HCT116 (cell line): ENCODE data around the gene WWOX. TPM values are rescaled to one million over a fixed set of nuclear protein-coding genes. Genes with fewer than 3 reads are reported as not detected.

ENCODE experiments used
- ATAC-seq: fragments of 200-7000 bp; cut with Tn5 transposase; 2 replicates; pipeline ENCODE4 v1.9.1; 2020; ENCODE audit warnings: mild to moderate bottlenecking, moderate library complexity
- BruUV-seq: library from RNA; stranded (reverse); fragments of 400-500 nt; replicated peaks from 2 replicates; lab custom pipeline; 2021; lab: Mats Ljungman, UMichigan
- CTCF ChIA-PET: fragments of 300-600 bp; sonication (Branson Sonifier 250); formaldehyde crosslinking; loops from one replicate; lab custom pipeline; 2021; ENCODE audit warnings: antibody characterized with exemption; lab: Charles Lee
- POLR2A ChIA-PET: fragments of 300-600, 350-600 bp; sonication (Branson Sonifier 250); formaldehyde crosslinking; loops from one replicate; lab custom pipeline; 2021; ENCODE audit warnings: antibody characterized with exemption; lab: Charles Lee
- RAD21 ChIA-PET, 2 experiments: fragments of 300-600 bp; sonication (Branson Sonifier 250); formaldehyde crosslinking; loops; one replicate each; lab custom pipeline; 2023; ENCODE audit warnings: low total read pairs in 2 of 2; ENCODE audit not compliant: uncharacterized antibody in 2 of 2, unreplicated experiment in 2 of 2, low non-redundant PET in 1 of 2; lab: Charles Lee
- DNase-seq: peaks from one replicate; pipeline ENCODE4 v3.0.0-alpha.2; 2010; ENCODE audit warnings: low read depth, low spot score
- H2AFZ ChIP-seq: fragments of 200-600 bp; shearing (Covaris generic), sonication (generic); 2 replicates; pipeline ENCODE4 v1.6.1; 2017; ENCODE audit warnings: low read depth, mixed run types, mixed read lengths, antibody characterized with exemption, low read length; ENCODE audit not compliant: poor library complexity, severe bottlenecking
- H3K27ac ChIP-seq: 2 replicates; pipeline ENCODE4 v1.5.1; 2012; ENCODE audit warnings: low read depth, low read length
- H3K27me3 ChIP-seq: fragments of 200-600 bp; sonication (generic); 2 replicates; pipeline ENCODE4 v1.6.1; 2016; ENCODE audit warnings: mixed run types, low read length, mixed read lengths; ENCODE audit not compliant: insufficient read depth
- H3K36me3 ChIP-seq, 2 experiments: fragments of 200-500 bp in 1 of 2; fragments of 200-600 bp in 1 of 2; sonication (Bioruptor generic) in 1 of 2; sonication (generic) in 1 of 2; 2 replicates each; pipeline versions ENCODE4 v1.5.1 to v1.6.1; 2014 to 2016; ENCODE audit warnings: low read length in 2 of 2, inconsistent platforms in 1 of 2, mixed read lengths in 1 of 2, mixed run types in 1 of 2; ENCODE audit not compliant: insufficient read depth in 2 of 2, control insufficient read depth in 1 of 2
- H3K4me1 ChIP-seq, 2 experiments: fragments of 200-600 bp in 1 of 2; sonication (generic) in 1 of 2; 2 replicates each; pipeline versions ENCODE4 v1.5.1 to v1.6.1; 2012 to 2017; ENCODE audit warnings: low read length in 2 of 2, inconsistent platforms in 1 of 2, mild to moderate bottlenecking in 1 of 2, mixed read lengths in 1 of 2, mixed run types in 1 of 2, moderate library complexity in 1 of 2; ENCODE audit not compliant: insufficient read depth in 2 of 2, control insufficient read depth in 1 of 2
- H3K4me2 ChIP-seq: fragments of 200-600 bp; sonication (generic); 2 replicates; pipeline ENCODE4 v1.6.1; 2017; ENCODE audit warnings: mixed run types, low read length, mixed read lengths
- H3K4me3 ChIP-seq, 2 experiments: fragments of 200-600 bp in 1 of 2; sonication (generic) in 1 of 2; replicated peaks in 1 of 2; 2 replicates each; pipeline ENCODE4 v1.5.1; 2011 to 2016; ENCODE audit warnings: low read length in 2 of 2, control low read depth in 1 of 2, low read depth in 1 of 2, mild to moderate bottlenecking in 1 of 2, mixed read lengths in 1 of 2, mixed run types in 1 of 2
- H3K79me2 ChIP-seq: fragments of 200-600 bp; sonication (generic); 2 replicates; pipeline ENCODE4 v1.6.1; 2017; ENCODE audit warnings: mild to moderate bottlenecking, mixed run types, low read length, moderate library complexity, mixed read lengths; ENCODE audit not compliant: insufficient read depth
- H3K9ac ChIP-seq: fragments of 200-600 bp; sonication (generic); 2 replicates; pipeline ENCODE4 v1.6.1; 2016; ENCODE audit warnings: low read length, mixed read lengths
- H3K9me2 ChIP-seq: fragments of 200-600 bp; sonication (generic), shearing (Covaris generic); 2 replicates; pipeline ENCODE4 v1.6.1; 2017; ENCODE audit warnings: mixed run types, mild to moderate bottlenecking, moderate library complexity; ENCODE audit not compliant: insufficient read depth
- H3K9me3 ChIP-seq, 2 experiments: fragments of 200-500 bp in 1 of 2; fragments of 200-600 bp in 1 of 2; sonication (Bioruptor generic) in 1 of 2; sonication (generic) in 1 of 2; 2 replicates each; pipeline ENCODE4 v1.6.1; 2014 to 2017; ENCODE audit warnings: low read length in 2 of 2, mixed read lengths in 2 of 2, inconsistent platforms in 1 of 2, low read depth in 1 of 2, mild to moderate bottlenecking in 1 of 2, mixed run types in 1 of 2, moderate library complexity in 1 of 2; ENCODE audit not compliant: control insufficient read depth in 1 of 2, insufficient read depth in 1 of 2
- H4K20me1 ChIP-seq: fragments of 200-600 bp; sonication (generic), shearing (Covaris generic); 2 replicates; pipeline ENCODE4 v1.6.1; 2017; ENCODE audit warnings: mixed run types, mild to moderate bottlenecking, moderate library complexity; ENCODE audit not compliant: insufficient read depth
- ATF3 ChIP-seq: IDR thresholded peaks from 2 replicates; pipeline ENCODE4 v1.6.1; 2012
- CBX3 ChIP-seq: IDR thresholded peaks from 2 replicates; pipeline ENCODE4 v1.6.1; 2012; ENCODE audit warnings: low read depth
- CEBPB ChIP-seq: IDR thresholded peaks from 2 replicates; pipeline ENCODE4 v1.6.1; 2012; ENCODE audit warnings: low read depth
- EGR1 ChIP-seq: IDR thresholded peaks from 2 replicates; pipeline ENCODE4 v1.6.1; 2012; ENCODE audit warnings: low read depth
- ELF1 ChIP-seq: IDR thresholded peaks from 2 replicates; pipeline ENCODE4 v1.6.1; 2012; ENCODE audit warnings: low read depth, borderline replicate concordance
- EZH2 ChIP-seq: fragments of 200-600 bp; sonication (generic); IDR thresholded peaks from 2 replicates; pipeline ENCODE4 v1.6.1; 2017; ENCODE audit warnings: antibody characterized with exemption, mixed run types
- EZH2phosphoT487 ChIP-seq: fragments of 200-600 bp; IDR thresholded peaks from 2 replicates; pipeline ENCODE4 v1.6.1; 2018; ENCODE audit warnings: antibody characterized with exemption, borderline replicate concordance
- JUND ChIP-seq: IDR thresholded peaks from 2 replicates; pipeline ENCODE4 v1.6.1; 2012
- POLR2AphosphoS5 ChIP-seq: IDR thresholded peaks from 2 replicates; pipeline ENCODE4 v1.6.1; 2011; ENCODE audit warnings: mild to moderate bottlenecking, low read depth, low read length, moderate library complexity
- REST ChIP-seq: IDR thresholded peaks from 2 replicates; pipeline ENCODE4 v1.6.1; 2012; ENCODE audit warnings: low read depth
- YY1 ChIP-seq: IDR thresholded peaks from 2 replicates; pipeline ENCODE4 v1.6.1; 2011; ENCODE audit warnings: low read length, low read depth, moderate library complexity, mild to moderate bottlenecking; ENCODE audit not compliant: insufficient replicate concordance; ENCODE audit errors: extremely low read depth
- ZBTB33 ChIP-seq: IDR thresholded peaks from 2 replicates; pipeline ENCODE4 v1.6.1; 2011; ENCODE audit warnings: mild to moderate bottlenecking, low read length, moderate library complexity; ENCODE audit not compliant: insufficient replicate concordance; ENCODE audit errors: extremely low read depth
- ZNF274 ChIP-seq: fragments of 200-500 bp; sonication (Bioruptor generic); IDR thresholded peaks from 2 replicates; pipeline ENCODE4 v1.6.1; 2014; ENCODE audit warnings: mild to moderate bottlenecking, low read depth, low read length, inconsistent platforms
- intact Hi-C: fragments of 100-400 bp; cut with micrococcal nuclease; formaldehyde crosslinking; loops from 2 replicates; pipeline ENCODE4 v1.10.0; 2022
- total RNA-seq: library from RNA; stranded (reverse); gene quantifications from one replicate; pipeline ENCODE4 v1.2.1, GENCODE V29; 2021; ENCODE audit not compliant: unreplicated experiment

The WWOX gene
- total RNA-seq, 1 experiment from 2014 or later: 13.7 TPM

DNA sequence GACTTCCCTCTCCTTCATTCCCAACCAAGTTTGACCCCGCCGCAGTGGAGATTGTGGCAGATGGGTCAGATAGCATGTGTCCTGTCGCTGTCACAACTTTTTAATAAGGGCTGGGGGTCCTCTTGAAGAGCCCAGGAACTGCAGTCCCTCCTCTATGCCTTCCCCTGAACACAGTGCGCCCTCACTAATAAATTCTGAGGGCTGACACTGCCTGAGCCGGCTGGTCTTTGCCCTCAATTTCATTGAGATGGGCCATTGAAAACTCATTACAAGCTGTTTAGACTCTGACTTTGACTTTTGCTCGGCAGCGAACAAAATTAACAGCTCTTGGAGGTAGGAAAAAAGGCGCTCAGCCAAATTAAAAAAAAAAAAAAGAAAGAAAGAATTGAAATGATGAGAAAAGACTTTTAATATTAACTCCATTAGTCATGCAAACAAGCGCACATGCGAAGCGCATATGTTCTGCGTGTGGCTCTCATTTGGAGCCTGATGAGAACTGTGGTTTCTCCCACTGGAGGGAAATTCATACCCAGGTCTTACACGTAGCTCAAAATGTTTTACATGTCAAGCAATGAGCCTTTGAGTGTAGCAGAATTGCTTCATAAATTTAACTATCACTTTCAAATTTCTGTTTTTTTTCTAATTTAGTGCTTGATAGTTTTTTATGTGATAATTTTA is 704.7 kb downstream of the WWOX start:
- H3K4me2 ChIP-seq: no peak overlapping the region
- H3K9me3 ChIP-seq: no peaks in the 10 kb centered on the region; a peak in 2 of 4 replicates
- ChIA-PET POLR2A (no interaction called here), CTCF (no interaction called here), RAD21 (no interaction called here)
- H3K9me2 ChIP-seq: no peaks in the 10 kb centered on the region
- H3K79me2 ChIP-seq: no peaks in the 10 kb centered on the region
- intact Hi-C loops: no loop called here
- H3K9ac ChIP-seq: no peak overlapping the region
- ATAC-seq (no peak), DNase-seq (no peak)
- H3K4me3 ChIP-seq: no peak overlapping the region
- no TSS peak for BruUV-seq
- no peak overlapping the region for H3K27ac ChIP-seq
- H3K36me3 ChIP-seq: no peaks in the 10 kb centered on the region
- no peaks in the 10 kb centered on the region for H3K27me3 ChIP-seq
- H4K20me1 ChIP-seq: no peaks in the 10 kb centered on the region
- H3K4me1 ChIP-seq: no peaks in the 10 kb centered on the region
- no peak for TF ChIP-seq ZBTB33
- no peak for TF ChIP-seq YY1
- no peak for TF ChIP-seq ATF3
- TF ChIP-seq, all 23 proteins: peak for 0
- H2AFZ ChIP-seq: no peak overlapping the region

GRCh38 chr16:78805556-78805955 is 706.1 kb downstream of the WWOX start:
- no peaks in the 10 kb centered on the region for H3K79me2 ChIP-seq
- intact Hi-C loops: no loop called here
- DNase-seq (no peak), ATAC-seq (no peak)
- no peak overlapping the region for H3K9ac ChIP-seq
- BruUV-seq: no TSS peak
- H3K4me2 ChIP-seq: no peak overlapping the region
- no peaks in the 10 kb centered on the region; a peak in 2 of 4 replicates for H3K9me3 ChIP-seq
- H3K4me1 ChIP-seq: no peaks in the 10 kb centered on the region
- RAD21 ChIA-PET: no interaction called here
- no peak overlapping the region for H3K4me3 ChIP-seq
- no peaks in the 10 kb centered on the region for H3K9me2 ChIP-seq
- H4K20me1 ChIP-seq: no peaks in the 10 kb centered on the region
- H3K27ac ChIP-seq: no peak overlapping the region
- no peaks in the 10 kb centered on the region for H3K36me3 ChIP-seq
- POLR2A ChIA-PET: no interaction called here
- CTCF ChIA-PET: no interaction called here
- H3K27me3 ChIP-seq: no peaks in the 10 kb centered on the region
- no peak overlapping the region for H2AFZ ChIP-seq
- TF ChIP-seq ATF3 (no peak), EZH2phosphoT487 (no peak), POLR2AphosphoS5 (no peak), EZH2 (no peak), REST (no peak), CBX3 (no peak), EGR1 (no peak), CEBPB (no peak), ELF1 (no peak), JUND (no peak), ZNF274 (no peak)
